ENCODE results near the gene NBAS. TPM values are rescaled to one million over a fixed set of nuclear protein-coding genes. Genes with fewer than 3 reads are reported as not detected.

Gene NBAS
- total RNA-seq, 2 experiments from 2014 or later: 24.3 to 25.5 TPM

- DNase-seq (no peak), ATAC-seq (ENCODE audit: poor library complexity) (no peak)
- Mint-ChIP-seq H3K27me3 (no peaks in the 10 kb centered on the region), H3K9me3 (peaks cover 2% of the 10 kb centered on the region), H3K4me3 (no peak overlapping the region), H3K36me3 (ENCODE audit: low read depth) (no peaks in the 10 kb centered on the region), H3K27ac (no peak overlapping the region), H3K4me1 (ENCODE audit: low read depth) (peaks cover 11% of the 10 kb centered on the region)
- no peak for TF ChIP-seq CTCF (IDR thresholded peaks at IDR 0.05)
- Histone ChIP-seq H3K27ac (ENCODE audit: low read depth in 1 of 2, low read length in 2 of 2) (no peak overlapping the region), H3K27me3 (ENCODE audit: control insufficient read depth in 1 of 2, insufficient read depth in 2 of 2, low read length in 2 of 2) (no peaks in the 10 kb centered on the region), H3K4me1 (ENCODE audit: insufficient read depth, low read length) (no peaks in the 10 kb centered on the region), H3K36me3 (ENCODE audit: insufficient read depth, low read length) (no peaks in the 10 kb centered on the region), H3K9me3 (ENCODE audit: control insufficient read depth in 1 of 2, insufficient read depth in 1 of 2, low read length in 2 of 2) (peaks cover 0 to 6% of the 10 kb centered on the region in 2 experiments), H3K4me3 (ENCODE audit: low read length) (no peak overlapping the region)
- POLR2A ChIA-PET: no interaction called here
- intact Hi-C loops (cut with DNase I, micrococcal nuclease): no loop called here
- CTCF ChIA-PET: interaction anchor here (0.5 kb wide), 1 partner anchor 133 kb away, joined by 3 read pairs; no protein-coding TSS in a partner anchor
Observed at GRCh38 chr2:15120631-15121030, 440.5 kb downstream of the NBAS start.

GRCh38 chr2:15119722-15120175 lies 441.4 kb downstream of the NBAS start:
- Mint-ChIP-seq H3K27ac (no peak overlapping the region), H3K36me3 (ENCODE audit: low read depth) (no peaks in the 10 kb centered on the region), H3K27me3 (no peaks in the 10 kb centered on the region), H3K4me3 (no peak overlapping the region), H3K9me3 (peaks cover 2% of the 10 kb centered on the region), H3K4me1 (ENCODE audit: low read depth) (peaks cover 11% of the 10 kb centered on the region)
- no peaks in the 10 kb centered on the region for H3K27me3 ChIP-seq (ENCODE audit: control insufficient read depth in 1 of 2, insufficient read depth in 2 of 2, low read length in 2 of 2)
- intact Hi-C loops (cut with DNase I, micrococcal nuclease): no loop called here
- ATAC-seq (ENCODE audit: poor library complexity) (no peak), DNase-seq (no peak)
- CTCF ChIA-PET: no interaction called here
- POLR2A ChIA-PET: no interaction called here
- no peak overlapping the region for H3K4me3 ChIP-seq (ENCODE audit: low read length)
- no peak overlapping the region for H3K27ac ChIP-seq (ENCODE audit: low read depth in 1 of 2, low read length in 2 of 2)
- no peaks in the 10 kb centered on the region for H3K4me1 ChIP-seq (ENCODE audit: insufficient read depth, low read length)
- H3K9me3 ChIP-seq (ENCODE audit: control insufficient read depth in 1 of 2, insufficient read depth in 1 of 2, low read length in 2 of 2): peaks cover 0 to 4% of the 10 kb centered on the region in 2 experiments
- TF ChIP-seq CTCF (IDR thresholded peaks at IDR 0.05): no peak
- no peaks in the 10 kb centered on the region for H3K36me3 ChIP-seq (ENCODE audit: insufficient read depth, low read length)

- H3K27me3 Mint-ChIP-seq: no peaks in the 10 kb centered on the region
Observed at GRCh38 chr2:15117409-15118050, 443.6 kb downstream of the NBAS start.

More at GRCh38 chr2:15117409-15118050, 443.6 kb downstream of the NBAS start:
- no peaks in the 10 kb centered on the region for H3K9me3 ChIP-seq (ENCODE audit: control insufficient read depth in 1 of 2, insufficient read depth in 1 of 2, low read length in 2 of 2)
- no peak for DNase-seq
- Mint-ChIP-seq H3K9me3 (peaks cover 8% of the 10 kb centered on the region), H3K36me3 (ENCODE audit: low read depth) (no peaks in the 10 kb centered on the region), H3K27ac (no peak overlapping the region), H3K4me1 (ENCODE audit: low read depth) (peaks cover 11% of the 10 kb centered on the region), H3K4me3 (no peak overlapping the region)
- H3K36me3 ChIP-seq (ENCODE audit: insufficient read depth, low read length): no peaks in the 10 kb centered on the region
- H3K27ac ChIP-seq (ENCODE audit: low read depth in 1 of 2, low read length in 2 of 2): no peak overlapping the region
- no peak for TF ChIP-seq CTCF (IDR thresholded peaks at IDR 0.05)
- H3K4me3 ChIP-seq (ENCODE audit: low read length): no peak overlapping the region
- ChIA-PET POLR2A (no interaction called here), CTCF (no interaction called here)
- no peak for ATAC-seq (ENCODE audit: poor library complexity)
- intact Hi-C loops (cut with DNase I, micrococcal nuclease): no loop called here
- H3K27me3 ChIP-seq (ENCODE audit: control insufficient read depth in 1 of 2, insufficient read depth in 2 of 2, low read length in 2 of 2): no peaks in the 10 kb centered on the region
- H3K4me1 ChIP-seq (ENCODE audit: insufficient read depth, low read length): no peaks in the 10 kb centered on the region

Other genes with a start within 250 kb of the NBAS start
- 10 to 100 TPM; 48.8 to 50.1 TPM for gene DDX1, start 30.5 kb upstream of the NBAS start, total RNA-seq

All from CD4-positive, alpha-beta T cell (primary cell).